ENCODE measurements around the gene FAM53C. TPM values are rescaled to one million over a fixed set of nuclear protein-coding genes. Genes with fewer than 3 reads are reported as not detected.

The FAM53C gene
- total and polyA plus RNA-seq, 8 donors = 23.9 to 43.4 (median 41.4) TPM

- intact Hi-C loops (cut with DNase I) = no loop called here
- H3K4me3 ChIP-seq = no peak overlapping the region
- ATAC-seq (no peak), DNase-seq (no peak)
- TF ChIP-seq, protein P1, sequence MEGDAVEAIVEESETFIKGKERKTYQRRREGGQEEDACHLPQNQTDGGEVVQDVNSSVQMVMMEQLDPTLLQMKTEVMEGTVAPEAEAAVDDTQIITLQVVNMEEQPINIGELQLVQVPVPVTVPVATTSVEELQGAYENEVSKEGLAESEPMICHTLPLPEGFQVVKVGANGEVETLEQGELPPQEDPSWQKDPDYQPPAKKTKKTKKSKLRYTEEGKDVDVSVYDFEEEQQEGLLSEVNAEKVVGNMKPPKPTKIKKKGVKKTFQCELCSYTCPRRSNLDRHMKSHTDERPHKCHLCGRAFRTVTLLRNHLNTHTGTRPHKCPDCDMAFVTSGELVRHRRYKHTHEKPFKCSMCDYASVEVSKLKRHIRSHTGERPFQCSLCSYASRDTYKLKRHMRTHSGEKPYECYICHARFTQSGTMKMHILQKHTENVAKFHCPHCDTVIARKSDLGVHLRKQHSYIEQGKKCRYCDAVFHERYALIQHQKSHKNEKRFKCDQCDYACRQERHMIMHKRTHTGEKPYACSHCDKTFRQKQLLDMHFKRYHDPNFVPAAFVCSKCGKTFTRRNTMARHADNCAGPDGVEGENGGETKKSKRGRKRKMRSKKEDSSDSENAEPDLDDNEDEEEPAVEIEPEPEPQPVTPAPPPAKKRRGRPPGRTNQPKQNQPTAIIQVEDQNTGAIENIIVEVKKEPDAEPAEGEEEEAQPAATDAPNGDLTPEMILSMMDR (IDR thresholded peaks at IDR 0.05) = no peak
- no peaks in the 10 kb centered on the region for H3K9me3 ChIP-seq
- H3K27ac ChIP-seq = no peak overlapping the region
- peaks cover 11 to 36% of the 10 kb centered on the region in 2 donors for H3K4me1 ChIP-seq
- H3K27me3 ChIP-seq = no peaks in the 10 kb centered on the region
- no peaks in the 10 kb centered on the region for H3K36me3 ChIP-seq
Measured at GRCh38 chr5:138334867-138335447, 3.1 kb upstream of the FAM53C start.

DNA sequence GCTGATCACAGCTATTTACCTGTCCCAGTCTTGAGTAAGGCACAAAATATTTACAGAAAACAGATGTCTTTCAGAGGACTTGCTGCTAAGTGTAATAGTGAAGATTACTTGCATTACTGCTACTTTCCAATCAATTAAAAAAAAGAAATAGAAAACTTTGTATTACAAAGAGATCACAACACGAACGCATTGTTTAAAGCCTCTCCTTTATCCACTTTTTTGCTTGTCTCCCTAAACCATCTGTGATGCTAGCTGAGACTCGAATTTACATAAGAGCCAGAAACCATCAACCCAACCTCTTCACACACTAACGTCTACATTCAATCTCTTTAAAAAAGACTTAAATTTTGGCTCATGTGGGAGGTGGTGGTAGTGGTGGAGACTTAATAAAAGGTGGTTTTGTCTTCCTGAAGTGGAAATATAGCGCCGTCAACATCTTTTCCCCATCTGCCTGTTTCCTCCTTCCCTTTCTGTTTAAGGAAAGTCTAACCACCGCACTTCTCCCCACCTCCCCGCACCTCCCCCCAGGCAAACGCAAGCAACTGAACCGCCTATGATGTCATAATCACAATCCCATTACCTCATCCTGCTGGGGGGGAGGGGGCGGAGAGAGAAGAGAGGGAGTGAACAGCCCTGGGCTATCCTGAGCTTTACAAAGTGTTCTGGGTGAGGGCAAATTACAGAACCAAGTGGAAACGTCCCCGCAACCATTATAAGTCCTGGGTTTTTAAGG is 948 bp upstream of the FAM53C start:
- TF ChIP-seq, protein P1 (IDR thresholded peaks at IDR 0.05) = no peak
- H3K4me3 ChIP-seq = peak overlapping the region; percentile 79 to 87
- H3K4me1 ChIP-seq = peaks cover 13 to 42% of the 10 kb centered on the region in 2 donors
- intact Hi-C loops (cut with DNase I) = no loop called here
- peak overlapping the region; percentile 88 to 94 for H3K27ac ChIP-seq
- H3K27me3 ChIP-seq = no peaks in the 10 kb centered on the region
- peak; percentile 64 for ATAC-seq
- H3K9me3 ChIP-seq = no peaks in the 10 kb centered on the region
- DNase-seq = peak in 3 of 4 donors; percentile 80 to 87 (median 83)
- H3K36me3 ChIP-seq = peaks cover 0 to 12% of the 10 kb centered on the region in 2 donors

GRCh38 chr5:138338411-138339090 is 485 bp downstream of the FAM53C start:
- H3K27ac ChIP-seq = peak overlapping the region; percentile 88 to 94
- intact Hi-C loops (cut with DNase I) = no loop called here
- H3K27me3 ChIP-seq = no peaks in the 10 kb centered on the region
- TF ChIP-seq, protein P1 (IDR thresholded peaks at IDR 0.05) = no peak
- ATAC-seq (peak; percentile 0), DNase-seq (peak in 1 of 4 donors; percentile 10)
- peaks cover 13 to 51% of the 10 kb centered on the region in 2 donors for H3K4me1 ChIP-seq
- no peaks in the 10 kb centered on the region for H3K9me3 ChIP-seq
- H3K36me3 ChIP-seq = peaks cover 0 to 26% of the 10 kb centered on the region in 2 donors
- H3K4me3 ChIP-seq = peak overlapping the region; percentile 79 to 87

DNA sequence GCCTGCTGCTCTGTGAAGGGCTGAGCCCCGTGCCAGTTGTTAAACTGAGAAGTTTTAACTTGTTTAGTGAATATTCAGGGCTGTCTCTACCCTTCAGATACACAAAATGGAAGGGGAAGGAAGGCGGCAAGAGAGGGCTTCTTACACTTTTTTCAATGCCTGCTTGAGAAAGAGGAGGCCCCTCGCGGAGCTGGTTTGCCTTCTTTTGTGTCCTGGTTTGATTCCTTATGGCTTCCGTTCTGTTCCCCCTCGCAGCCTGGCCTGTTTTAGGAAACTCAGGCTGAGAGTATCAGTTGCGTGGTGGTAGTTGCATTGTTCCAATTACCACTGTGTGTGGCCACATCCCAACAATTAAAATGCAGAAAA is 1.0 kb downstream of the FAM53C start:
- Histone ChIP-seq H3K27me3 (no peaks in the 10 kb centered on the region), H3K9me3 (no peaks in the 10 kb centered on the region), H3K27ac (peak overlapping the region; percentile 88 to 94), H3K4me1 (peaks cover 13 to 54% of the 10 kb centered on the region in 2 donors), H3K36me3 (peaks cover 0 to 32% of the 10 kb centered on the region in 2 donors), H3K4me3 (peak overlapping the region; percentile 79 to 87)
- no peak for ATAC-seq
- intact Hi-C loops (cut with DNase I) = no loop called here
- peak in 1 of 4 donors; percentile 51 for DNase-seq
- TF ChIP-seq, protein P1 (IDR thresholded peaks at IDR 0.05) = no peak

DNA sequence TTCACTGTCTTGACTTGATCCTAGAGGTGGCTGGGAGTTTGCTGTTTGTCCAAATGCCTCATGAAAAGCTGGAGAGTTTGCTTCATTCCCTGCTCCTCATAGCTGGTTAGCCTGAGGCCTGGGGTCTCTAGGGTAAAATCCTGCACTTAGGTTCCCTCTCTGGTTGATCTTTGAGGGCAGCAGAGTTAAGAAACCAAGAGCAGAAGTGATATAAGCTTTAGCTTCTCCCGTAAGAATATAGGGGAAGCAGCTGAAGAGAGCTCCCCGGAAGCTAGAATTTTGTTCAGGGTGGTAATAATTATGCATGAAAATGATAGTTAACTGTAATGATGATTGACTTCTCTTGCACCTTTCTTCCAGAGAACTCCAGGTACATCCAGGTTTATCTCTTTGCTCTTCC is 1.4 kb downstream of the FAM53C start:
- Histone ChIP-seq H3K27ac (peak overlapping the region; percentile 88 to 94), H3K4me1 (peaks cover 13 to 56% of the 10 kb centered on the region in 2 donors), H3K4me3 (peak overlapping the region; percentile 79 to 87), H3K36me3 (peaks cover 0 to 36% of the 10 kb centered on the region in 2 donors), H3K9me3 (no peaks in the 10 kb centered on the region), H3K27me3 (no peaks in the 10 kb centered on the region)
- intact Hi-C loops (cut with DNase I) = no loop called here
- TF ChIP-seq, protein P1 (IDR thresholded peaks at IDR 0.05) = no peak
- ATAC-seq (no peak), DNase-seq (no peak)
